SK-N-MC (cell line): ENCODE results near the gene GPSM3.

Experiments used
- EZH2 ChIP-seq: fragments of 200-600 bp; sonication (generic); IDR thresholded peaks from one replicate; pipeline ENCODE4 v1.6.1; 2017; ENCODE audit warnings: antibody characterized with exemption
- FOXP2 ChIP-seq: optimal IDR thresholded peaks from 2 replicates; pipeline ENCODE3; 2011; ENCODE audit warnings: mild to moderate bottlenecking, moderate library complexity; ENCODE audit not compliant: insufficient read depth; ENCODE audit errors: extremely low read length, control extremely low read depth
- POLR2AphosphoS5 ChIP-seq: IDR thresholded peaks from 2 replicates; pipeline ENCODE4 v1.6.1; 2012; ENCODE audit warnings: mild to moderate bottlenecking, low read depth, low read length, borderline replicate concordance

DNA sequence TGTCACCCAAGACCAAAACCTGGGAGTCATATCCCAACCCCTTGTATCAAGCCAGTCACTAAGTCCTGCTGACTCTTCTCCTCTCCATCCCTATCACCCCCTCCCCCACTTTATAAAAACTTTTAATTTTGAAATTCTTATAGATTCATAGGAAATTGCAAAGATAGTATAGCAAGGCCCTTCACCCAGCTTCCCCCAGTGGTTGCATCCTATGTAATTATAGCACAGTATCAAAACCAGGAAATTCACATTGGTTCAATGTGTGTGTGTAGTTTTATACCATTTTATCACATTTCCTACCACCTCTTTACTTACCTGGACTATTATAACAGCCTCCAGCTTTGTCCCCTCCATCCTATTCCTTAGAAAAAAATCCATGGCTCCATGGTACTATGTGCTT is 34.4 kb downstream of the GPSM3 start:
- TF ChIP-seq POLR2AphosphoS5 = no peak
- no peak for TF ChIP-seq EZH2
- no peak for TF ChIP-seq FOXP2
